ENCODE measurements around the gene PPM1H. TPM values are rescaled to one million over a fixed set of nuclear protein-coding genes. Genes with fewer than 3 reads are reported as not detected.

The PPM1H gene
- total and polyA plus RNA-seq, 10 of the 15 experiments (the other 5 are each of a cell fraction or from before 2014, with no cell fraction given): 0.11 to 0.83 (median 0.49) TPM

GRCh38 chr12:62891805-62892549 is 43.0 kb downstream of the PPM1H start:
- Histone ChIP-seq H3K9me3 (replicated peaks; ENCODE audit: control insufficient read depth, insufficient read depth, low read length) (no peaks in the 10 kb centered on the region), H3K4me1 (ENCODE audit: control insufficient read depth, insufficient read depth, low read length) (no peaks in the 10 kb centered on the region), H3K4me2 (ENCODE audit: control insufficient read depth, insufficient read depth) (no peak overlapping the region), H3K4me3 (no peak overlapping the region), H3K27me3 (replicated peaks in 1 of 2; ENCODE audit: control insufficient read depth in 2 of 2, insufficient read depth in 2 of 2, low read length in 1 of 2) (no peaks in the 10 kb centered on the region), H3K9ac (ENCODE audit: control insufficient read depth, insufficient read depth, low read length) (no peak overlapping the region), H3K27ac (ENCODE audit: control insufficient read depth, insufficient read depth) (no peak overlapping the region), H2AFZ (ENCODE audit: control insufficient read depth, low read depth, low read length) (no peak overlapping the region), H3K79me2 (ENCODE audit: control insufficient read depth, insufficient read depth, low read length) (no peaks in the 10 kb centered on the region), H3K36me3 (ENCODE audit: control insufficient read depth in 2 of 2, insufficient read depth in 2 of 2, low read length in 1 of 2) (no peaks in the 10 kb centered on the region), H4K20me1 (ENCODE audit: control insufficient read depth, insufficient read depth) (no peaks in the 10 kb centered on the region)
- BruUV-seq (replicated peaks): no TSS peak
- ATAC-seq (no peak; the same call in 1 of the 3 replicates), DNase-seq (ENCODE audit: low read depth, low spot score) (no peak), FAIRE-seq (no peak)
- SMC1A ChIA-PET (ENCODE audit: uncharacterized antibody, unreplicated experiment): no interaction called here
- POLR2A ChIA-PET: no interaction called here
- WGBS (ENCODE audit: insufficient coverage, insufficient replicate concordance, low lambda C conversion rate, missing lambda C conversion rate): 59% methylated on average over 5 of the region's 5 CpGs
- CTCF ChIA-PET: interaction anchor here (1.2 kb wide), 1 partner anchor 10 kb away, joined by 3 read pairs; no protein-coding TSS in a partner anchor
- in situ Hi-C loops (cut with MboI) (no loop called here), intact Hi-C loops (cut with micrococcal nuclease; ENCODE audit: unreplicated experiment) (no loop called here)
- RAD21 ChIA-PET (ENCODE audit: unreplicated experiment): no interaction called here
- TF ChIP-seq RB1 (IDR thresholded peaks at IDR 0.05; ENCODE audit: borderline replicate concordance) (no peak), SIX5 (IDR thresholded peaks at IDR 0.05; ENCODE audit: low read depth, low read length, severe bottlenecking) (no peak), BACH1 (IDR thresholded peaks at IDR 0.05; ENCODE audit: borderline replicate concordance) (no peak), EZH2 (IDR thresholded peaks at IDR 0.05; ENCODE audit: borderline replicate concordance, control insufficient read depth, low read depth, low read length) (no peak), SP1 (IDR thresholded peaks at IDR 0.05; ENCODE audit: low read depth, low read length) (no peak), MXI1 (IDR thresholded peaks at IDR 0.05; ENCODE audit: low read depth, low read length) (no peak), RAD21 (IDR thresholded peaks at IDR 0.05; ENCODE audit: insufficient read depth, low read depth, low read length) (no peak), SMC3 (IDR thresholded peaks at IDR 0.05; ENCODE audit: borderline replicate concordance, low read length) (no peak), SREBF1 (IDR thresholded peaks at IDR 0.05; ENCODE audit: low read length) (no peak), TCF3 (IDR thresholded peaks at IDR 0.05; ENCODE audit: borderline replicate concordance, insufficient read depth, low read depth, low read length) (no peak), CUX1 (IDR thresholded peaks at IDR 0.05; ENCODE audit: insufficient replicate concordance, low read depth, low read length) (no peak), HSF1 (IDR thresholded peaks at IDR 0.05; ENCODE audit: low read depth, low read length) (no peak), SRF (IDR thresholded peaks at IDR 0.05; ENCODE audit: low read depth in 2 of 2, low read length in 2 of 2) (no peak), HDAC2 (IDR thresholded peaks at IDR 0.05) (no peak), TBL1XR1 (IDR thresholded peaks at IDR 0.05; ENCODE audit: low read depth, low read length) (no peak)

Measured in GM12878 (cell line).